HG02571 (cell line): ENCODE measurements around the gene DENND1A.

ENCODE experiments used
- ATAC-seq: cut with Tn5 transposase; IDR thresholded peaks from one replicate; pipeline ENCODE4 v1.9.1; 2021; ENCODE audit warnings: mild to moderate bottlenecking, moderate library complexity; ENCODE audit not compliant: unreplicated experiment

Gene DENND1A

GRCh38 chr9:123422635-123423310, 507.2 kb downstream of the DENND1A start:
- no peak for ATAC-seq

- no peak for ATAC-seq
These were observed 508.0 kb downstream of the DENND1A start for GRCh38 chr9:123421801-123422455.

GRCh38 chr9:123421186-123421585, 508.7 kb downstream of the DENND1A start:
- no peak for ATAC-seq

- ATAC-seq: no peak
These were observed 509.3 kb downstream of the DENND1A start for GRCh38 chr9:123420592-123421111.

- ATAC-seq: no peak
These were observed 510.0 kb downstream of the DENND1A start for GRCh38 chr9:123419721-123420591.

- no peak for ATAC-seq
These were observed 510.8 kb downstream of the DENND1A start for GRCh38 chr9:123419091-123419490.

GRCh38 chr9:123418506-123418905, 511.4 kb downstream of the DENND1A start:
- no peak for ATAC-seq

GRCh38 chr9:123418052-123418430, 511.9 kb downstream of the DENND1A start:
- no peak for ATAC-seq

GRCh38 chr9:123417289-123418051, 512.5 kb downstream of the DENND1A start:
- no peak for ATAC-seq

- no peak for ATAC-seq
These were observed 513.8 kb downstream of the DENND1A start for GRCh38 chr9:123416176-123416575.

GRCh38 chr9:123414936-123415930, 514.7 kb downstream of the DENND1A start:
- ATAC-seq: no peak

- no peak for ATAC-seq
These were observed 515.7 kb downstream of the DENND1A start for GRCh38 chr9:123414204-123414603.

GRCh38 chr9:123412171-123412820, 517.6 kb downstream of the DENND1A start:
- ATAC-seq: no peak

- ATAC-seq: no peak
These were observed 518.3 kb downstream of the DENND1A start for GRCh38 chr9:123411636-123412035.

GRCh38 chr9:123411191-123411590, 518.7 kb downstream of the DENND1A start:
- no peak for ATAC-seq

- ATAC-seq: no peak
These were observed 519.5 kb downstream of the DENND1A start for GRCh38 chr9:123410281-123410910.

- ATAC-seq: no peak
These were observed 521.3 kb downstream of the DENND1A start for GRCh38 chr9:123408313-123409262.
